ENCODE data around the gene INPP5F.
"Not testable (repeated sequence)": the region's sequence is repeated elsewhere in the genome, so short reads cannot be mapped to it uniquely, and the experiment has no call there.

Gene INPP5F

DNA sequence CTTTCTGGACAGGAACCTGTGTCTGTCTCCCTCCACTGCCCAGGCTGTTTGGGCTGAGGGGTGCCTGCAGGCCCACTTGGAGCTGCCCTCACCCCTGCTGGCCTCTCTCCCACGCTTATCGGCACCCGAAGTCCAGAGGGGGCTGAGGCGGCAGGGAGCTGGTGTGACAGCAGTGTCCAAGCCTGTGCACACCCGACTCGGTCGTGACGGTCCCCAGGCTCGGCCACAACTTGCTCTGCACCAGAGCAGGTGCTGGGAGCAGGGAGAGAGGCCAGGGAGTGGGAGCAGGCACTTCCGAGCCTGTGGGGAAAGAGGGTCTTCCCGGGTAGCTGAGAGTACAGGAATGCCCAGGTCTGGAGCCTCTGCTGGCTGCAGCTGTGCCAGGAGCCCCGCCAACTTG is 23.0 kb downstream of the INPP5F start:
- DNase-seq: no peak

DNA sequence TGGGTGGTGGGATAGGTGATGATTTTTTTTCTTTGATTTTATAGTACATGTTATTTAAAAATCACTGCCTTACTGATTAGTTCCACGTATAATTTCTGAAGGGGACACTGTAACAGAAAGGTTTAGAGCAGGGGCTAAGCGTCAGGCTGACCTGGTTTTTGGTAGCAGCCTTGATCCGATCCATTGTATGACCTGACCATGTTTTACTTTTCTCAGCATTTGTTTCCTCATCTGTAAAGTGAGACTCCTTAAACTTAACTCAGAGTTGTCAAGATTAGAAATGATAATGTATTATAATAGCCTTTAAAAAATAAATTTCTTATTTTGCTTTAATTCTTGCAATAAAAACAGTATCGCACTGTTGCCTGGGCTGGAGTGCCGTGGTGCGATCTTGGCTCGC is 23.6 kb downstream of the INPP5F start:
- DNase-seq: no peak

DNA sequence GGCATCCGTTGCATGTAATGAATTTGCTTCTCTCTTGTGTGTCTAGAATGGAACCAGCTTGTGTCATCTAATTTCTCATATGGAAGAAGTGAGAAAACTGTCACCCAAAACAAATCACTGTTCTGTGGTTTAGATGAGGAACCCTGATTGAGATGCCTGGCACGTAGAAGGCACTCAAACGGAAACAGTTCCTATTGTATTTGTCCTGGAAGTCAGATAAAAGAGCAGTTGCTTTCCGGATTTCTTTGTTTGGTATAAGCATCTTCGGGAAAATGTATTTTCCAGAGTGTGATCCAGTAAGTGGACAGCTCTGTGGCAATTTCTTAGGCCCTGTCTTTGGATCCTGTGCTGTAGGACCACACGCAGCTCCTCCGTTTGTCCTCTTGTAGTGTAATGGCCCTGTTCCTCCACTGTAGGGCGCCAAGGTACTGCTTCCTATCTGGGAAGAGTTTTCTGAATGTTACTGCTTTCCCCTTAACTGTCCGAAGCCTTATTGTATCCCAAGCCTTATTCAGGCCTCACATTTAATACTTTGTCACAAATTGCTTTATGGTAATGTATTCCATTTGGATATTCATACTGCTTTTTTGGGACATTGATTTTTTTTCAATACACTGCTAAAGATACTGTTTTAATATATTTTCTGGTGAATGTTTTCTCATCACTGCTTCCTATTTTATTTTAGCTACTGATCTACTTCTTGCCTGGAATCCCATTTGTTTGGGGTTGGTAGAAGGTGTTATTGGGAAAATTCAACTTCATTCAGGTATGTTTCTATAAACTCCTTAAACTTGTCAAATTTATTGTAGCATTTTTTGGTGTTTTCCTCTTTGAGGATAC is 24.8 kb downstream of the INPP5F start:
- DNase-seq: peak; percentile 69

- DNase-seq: no peak
These were observed 27.5 kb downstream of the INPP5F start for GRCh38 chr10:119753309-119753708.

DNA sequence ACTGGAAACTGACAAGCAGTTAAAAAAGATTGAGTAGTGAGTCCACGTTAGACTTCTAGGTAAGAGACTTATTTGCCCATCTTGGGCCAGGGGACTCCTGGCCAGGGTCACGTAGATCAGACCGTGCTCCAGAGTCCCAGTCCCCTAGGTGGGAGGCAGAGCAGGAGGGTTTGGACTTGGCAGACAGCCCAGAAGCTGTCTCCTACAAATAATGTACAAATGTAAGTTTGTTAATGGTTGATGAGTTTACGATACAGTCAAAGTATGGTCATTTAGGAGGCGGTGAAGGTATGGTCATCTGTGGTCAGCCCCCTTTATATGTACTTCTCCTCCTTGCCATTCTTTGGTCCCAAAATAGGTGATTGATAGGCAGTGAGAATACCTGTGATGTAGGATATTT is 28.2 kb downstream of the INPP5F start:
- peak; percentile 1 for DNase-seq

GRCh38 chr10:119754936-119755335 is 29.1 kb downstream of the INPP5F start:
- no peak for DNase-seq

GRCh38 chr10:119755446-119755845 is 29.6 kb downstream of the INPP5F start:
- DNase-seq: no peak

GRCh38 chr10:119758448-119759195 is 32.8 kb downstream of the INPP5F start:
- no peak for DNase-seq

DNA sequence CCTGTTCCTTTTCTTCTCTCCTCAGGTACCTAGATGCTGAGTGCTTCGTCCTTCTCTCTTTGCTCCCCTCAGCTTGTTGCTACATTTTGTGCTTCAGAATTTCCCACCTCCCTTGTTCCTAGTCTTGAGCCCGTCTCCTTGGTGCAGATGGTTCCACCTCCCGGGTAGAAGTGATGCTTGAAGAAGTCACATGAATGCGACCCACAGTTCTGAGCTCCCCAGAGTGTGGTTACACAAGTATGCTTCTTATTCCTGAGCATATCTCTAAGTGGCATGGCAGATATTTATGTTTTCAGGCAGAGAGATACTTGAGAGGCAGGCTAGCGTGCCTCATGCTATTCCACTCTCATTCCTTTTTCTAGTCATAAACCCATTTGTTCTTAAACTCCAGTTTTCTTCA is 34.0 kb downstream of the INPP5F start:
- DNase-seq: no peak

DNA sequence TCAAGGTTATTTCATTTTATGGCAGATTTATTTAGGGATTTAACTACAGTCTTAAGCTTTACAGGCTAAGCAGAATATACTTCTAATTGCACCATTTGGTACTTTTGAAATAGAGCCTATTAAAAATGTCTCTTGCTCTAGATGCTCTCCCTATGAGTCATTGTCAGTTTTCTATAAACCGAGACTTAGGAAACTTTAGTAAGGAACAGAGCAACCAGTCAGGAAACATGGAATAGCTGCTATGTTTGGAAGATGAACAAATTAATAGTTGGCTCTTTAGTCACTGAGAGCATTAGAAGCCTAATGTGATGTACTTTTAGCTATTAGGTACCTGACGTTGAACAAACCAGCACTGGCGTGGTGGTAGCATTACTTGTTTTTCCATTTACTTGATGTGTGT is 35.3 kb downstream of the INPP5F start:
- DNase-seq: no peak

DNA sequence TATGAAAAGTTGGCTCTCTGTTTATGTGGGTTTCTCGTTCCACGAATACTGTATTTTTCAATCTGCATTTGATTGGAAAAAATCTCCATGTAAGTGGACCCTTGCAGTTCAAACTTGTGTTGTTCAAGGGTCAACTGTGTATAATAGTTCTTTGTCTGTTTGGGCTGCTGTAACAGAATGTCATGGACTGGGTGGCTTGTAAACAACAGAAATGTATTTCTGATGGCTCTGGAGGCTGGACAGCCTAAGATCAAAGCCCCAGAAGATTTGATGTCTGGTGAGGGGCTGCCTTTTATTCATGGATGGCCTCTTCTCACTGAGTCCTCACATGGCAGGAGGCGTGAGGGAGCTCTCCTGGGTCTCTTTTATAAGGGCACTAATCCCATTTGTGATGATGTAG is 36.2 kb downstream of the INPP5F start:
- DNase-seq: no peak

GRCh38 chr10:119762805-119763798 is 37.3 kb downstream of the INPP5F start:
- DNase-seq: no peak

DNA sequence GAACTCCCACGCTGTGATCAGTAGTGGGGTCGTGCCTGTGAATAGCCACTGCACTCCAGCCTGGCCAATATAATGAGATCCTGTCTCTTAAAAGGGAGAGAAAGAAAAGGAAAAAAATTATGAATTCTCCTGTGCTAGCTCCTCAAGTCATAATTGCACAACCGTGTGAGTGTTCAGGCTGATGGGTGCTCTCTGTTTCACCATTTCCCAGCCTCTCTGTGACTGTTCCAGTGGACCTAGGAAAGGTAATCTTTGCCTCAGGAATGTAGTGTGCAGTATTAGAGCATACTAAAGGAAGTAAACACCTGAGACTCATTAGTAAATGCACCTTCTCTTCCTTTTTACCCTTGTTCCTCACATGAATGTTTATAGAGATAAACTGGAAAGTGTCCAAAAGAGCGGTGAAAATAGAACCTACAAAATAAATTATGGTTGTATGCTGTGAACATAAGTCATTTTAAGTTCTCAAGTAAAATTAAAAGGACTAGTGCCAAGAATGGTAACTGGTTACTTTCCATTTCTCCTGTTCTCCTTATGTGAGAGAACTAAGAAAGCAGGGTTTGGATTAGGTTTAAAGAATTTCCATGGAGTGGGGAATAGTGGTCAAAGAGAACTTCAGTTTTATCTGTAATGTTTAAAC is 42.7 kb downstream of the INPP5F start:
- no peak for DNase-seq

DNA sequence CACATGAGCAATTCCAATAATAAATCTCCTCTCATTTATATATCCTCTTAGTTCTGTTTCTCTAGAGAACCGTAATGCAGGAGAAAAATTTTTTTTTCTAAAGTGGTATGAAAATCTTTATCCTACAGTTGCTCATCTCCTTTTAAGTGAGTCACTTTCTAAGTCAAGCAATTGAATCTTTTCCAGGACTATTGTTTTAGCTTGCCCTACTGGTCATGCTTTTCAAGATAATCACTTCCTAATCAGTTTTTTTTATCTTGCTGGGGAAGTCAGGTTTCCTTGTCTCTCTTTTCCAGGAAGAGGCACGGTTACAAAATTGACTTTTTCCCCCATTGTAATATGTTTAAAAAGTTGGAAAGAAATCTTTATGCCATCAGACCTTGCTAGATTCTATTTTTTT is 44.0 kb downstream of the INPP5F start:
- DNase-seq: no peak

GRCh38 chr10:119770928-119771327 is 45.1 kb downstream of the INPP5F start:
- DNase-seq: no peak

DNA sequence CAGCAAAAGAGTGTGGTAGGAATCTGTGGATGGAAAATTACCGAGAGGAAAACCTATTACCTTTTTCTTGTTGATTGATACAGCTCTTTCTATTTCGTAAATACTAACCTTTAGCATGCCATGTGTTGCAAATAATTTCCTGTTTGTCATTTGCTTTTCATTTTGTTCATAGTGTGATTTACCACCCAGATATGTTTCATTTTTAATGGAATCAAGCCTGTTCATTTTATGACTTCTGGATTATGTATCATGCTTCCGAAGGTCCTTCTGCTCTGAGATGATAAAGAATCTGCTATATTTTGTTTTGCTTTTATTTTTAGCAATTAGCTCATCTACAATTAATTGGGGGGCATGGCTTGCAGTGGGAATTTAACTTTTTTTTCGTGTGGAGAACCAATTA is 46.5 kb downstream of the INPP5F start:
- DNase-seq: no peak

DNA sequence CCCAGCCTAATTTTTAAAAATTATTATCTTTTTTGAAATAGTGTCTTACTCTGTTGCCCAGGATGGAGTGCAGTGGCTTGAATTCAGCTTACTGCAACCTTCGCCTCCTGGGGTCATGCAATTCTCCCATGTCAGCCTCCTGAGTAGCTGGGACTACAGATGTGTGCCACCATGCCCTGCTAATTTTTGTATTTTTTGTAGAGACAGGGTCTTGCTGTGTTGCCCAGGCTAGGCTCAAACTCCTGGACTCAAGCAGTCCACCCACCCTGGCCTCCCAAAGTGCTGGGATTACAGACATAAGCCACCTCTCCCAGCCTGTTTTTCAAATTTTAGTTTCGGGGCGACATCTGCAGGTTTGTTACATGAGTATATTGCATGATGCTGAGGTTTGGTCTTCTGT is 47.2 kb downstream of the INPP5F start:
- DNase-seq: not testable (repeated sequence)

- DNase-seq: no peak
These were observed 49.7 kb downstream of the INPP5F start for GRCh38 chr10:119775529-119775928.

DNA sequence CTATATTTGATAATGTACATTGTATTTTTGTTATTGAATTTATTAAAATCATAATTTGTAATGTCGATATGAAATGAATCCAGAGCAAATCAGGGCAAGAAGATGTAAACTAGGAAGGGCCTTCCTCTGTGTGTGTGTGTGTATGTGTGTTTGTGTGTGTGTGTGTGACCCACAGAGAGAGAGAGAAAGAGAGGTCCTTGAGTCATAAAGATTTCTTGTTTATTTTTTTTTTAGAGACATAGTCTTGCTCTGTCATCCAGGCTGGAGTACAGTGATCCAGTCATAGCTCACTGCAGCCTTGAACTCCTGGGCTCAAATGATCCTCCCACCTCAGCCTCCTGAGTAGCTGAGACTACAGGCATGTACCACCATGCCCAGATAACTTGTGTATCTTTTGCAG is 50.7 kb downstream of the INPP5F start:
- DNase-seq: no peak

GRCh38 chr10:119777686-119778085 is 51.8 kb downstream of the INPP5F start:
- no peak for DNase-seq

GRCh38 chr10:119778776-119779445 is 53.1 kb downstream of the INPP5F start:
- DNase-seq: no peak

GRCh38 chr10:119780879-119781480 is 55.1 kb downstream of the INPP5F start:
- no peak for DNase-seq

All from NCI-H146 (cell line).